ENCODE measurements around the gene KRT13. TPM values are rescaled to one million over a fixed set of nuclear protein-coding genes. Genes with fewer than 3 reads are reported as not detected.
A peak's percentile ranks its signal among the peaks of the same experiment; 100 is the strongest.

The KRT13 gene
- total RNA-seq, 1 donor from 2014 or later: not detected

DNA sequence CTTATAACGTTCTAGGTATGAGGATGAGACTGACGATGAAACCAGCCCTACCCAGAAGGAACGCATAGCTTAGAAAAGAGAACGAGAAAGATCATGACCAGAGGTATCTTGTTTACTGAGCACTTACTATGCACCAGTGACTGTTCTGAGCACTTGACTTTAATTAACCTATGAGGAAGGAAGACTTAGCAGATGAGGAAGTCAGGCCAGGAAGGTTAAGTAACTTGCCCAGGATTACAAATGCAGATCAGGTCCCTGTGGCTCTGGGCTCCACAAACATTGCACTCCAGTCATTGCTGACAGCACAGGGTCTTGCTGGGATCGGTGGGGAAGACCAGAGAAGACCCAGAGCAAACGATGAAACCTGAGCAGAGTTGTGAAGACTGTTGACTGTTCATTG, 7.1 kb downstream of the KRT13 start:
- no peak for DNase-seq (ENCODE audit: low read depth, low spot score)

GRCh38 chr17:41496803-41497484, 8.5 kb downstream of the KRT13 start:
- peak; percentile 61 for DNase-seq (ENCODE audit: low read depth, low spot score)

DNA sequence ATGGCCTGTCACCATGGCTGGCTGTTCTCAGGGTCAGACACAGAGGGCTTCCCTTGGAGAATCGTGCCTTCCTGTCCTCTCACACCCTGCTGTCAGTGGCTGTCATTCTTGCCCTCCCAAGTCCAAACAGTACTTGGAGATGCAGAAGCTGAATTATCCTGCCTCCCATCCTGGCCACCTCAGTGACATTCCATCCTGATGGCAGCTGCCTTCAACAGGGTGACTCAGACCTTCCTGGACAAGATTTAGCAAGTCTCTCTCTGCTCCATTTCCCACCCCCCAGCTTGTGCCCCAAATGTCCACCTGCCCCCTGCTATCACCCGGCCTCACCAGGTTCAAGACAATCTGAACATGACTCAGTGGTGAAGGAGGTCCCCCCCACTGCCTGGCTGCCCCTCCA, 10.9 kb downstream of the KRT13 start:
- DNase-seq (ENCODE audit: low read depth, low spot score): no peak

DNA sequence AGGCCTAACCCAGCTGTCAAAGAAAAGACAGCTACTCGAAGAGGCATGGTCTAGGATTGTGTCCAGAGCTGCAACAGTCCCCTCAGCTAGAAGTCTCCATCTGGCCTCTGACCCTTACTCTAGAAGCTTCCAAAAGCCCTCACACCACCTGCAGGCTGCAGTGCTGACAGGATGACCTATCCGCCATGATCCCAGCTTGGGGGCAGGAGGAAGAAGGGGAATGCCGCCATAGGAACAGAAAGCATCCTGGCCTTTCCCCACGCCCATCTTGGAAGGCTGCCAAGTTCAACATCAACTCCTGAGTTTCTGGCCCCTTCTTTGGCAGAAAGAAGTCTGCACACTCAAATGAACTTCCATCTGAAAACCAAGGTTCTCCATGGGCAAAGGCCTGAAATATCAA, 12.6 kb downstream of the KRT13 start:
- DNase-seq (ENCODE audit: low read depth, low spot score): peak; percentile 69

GRCh38 chr17:41492351-41492750, 13.1 kb downstream of the KRT13 start:
- peak; percentile 7 for DNase-seq (ENCODE audit: low read depth, low spot score)

- no peak for DNase-seq (ENCODE audit: low read depth, low spot score)
These were observed 13.9 kb downstream of the KRT13 start for GRCh38 chr17:41491476-41491875.

DNA sequence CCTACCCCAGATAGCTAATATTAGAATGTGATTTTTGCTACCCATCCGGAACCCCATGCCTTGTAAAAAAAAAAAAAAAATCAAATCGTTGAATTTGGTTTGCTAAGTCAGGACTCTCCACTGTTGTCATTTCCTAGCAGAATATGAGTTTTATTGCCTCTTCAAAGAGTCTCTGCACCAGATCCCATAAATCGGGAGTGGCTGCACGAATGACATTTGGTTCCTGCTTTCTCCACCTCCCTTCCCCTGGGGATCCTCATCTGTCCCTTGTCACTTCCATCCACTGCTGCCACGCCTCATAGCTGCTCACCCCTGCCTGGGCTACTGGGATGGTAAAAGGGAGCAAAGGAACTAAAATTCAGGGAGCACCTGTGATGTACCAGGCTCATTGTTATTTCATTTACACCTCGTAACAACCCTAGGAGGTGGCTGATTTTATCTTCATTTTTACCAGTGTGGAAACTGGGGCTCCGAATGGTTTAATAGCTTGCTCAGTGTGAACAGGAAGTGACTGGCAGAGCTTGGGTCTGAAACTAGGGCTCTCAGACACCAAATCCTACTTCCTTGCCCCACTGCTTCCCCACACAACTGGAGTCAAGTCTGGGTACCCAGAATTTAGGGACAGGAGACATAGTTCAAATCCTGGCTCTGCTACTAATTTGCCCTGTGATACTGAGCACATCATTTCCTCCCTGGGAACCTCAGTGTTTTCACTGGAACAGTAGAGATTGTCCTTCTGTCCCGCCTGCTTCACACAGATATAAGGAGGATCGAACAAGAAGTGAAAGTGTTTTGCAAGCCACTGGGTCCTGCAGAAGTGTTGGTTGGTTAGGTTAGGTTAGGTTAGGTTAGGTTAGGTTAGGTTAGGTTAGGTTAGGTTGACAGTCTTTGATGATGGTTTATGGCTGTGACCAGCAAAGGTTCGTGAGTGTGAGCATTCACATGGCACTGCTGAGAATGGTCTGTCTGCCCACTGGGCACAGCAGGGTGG, 15.1 kb downstream of the KRT13 start:
- no peak for DNase-seq (ENCODE audit: low read depth, low spot score)

- no peak for DNase-seq (ENCODE audit: low read depth, low spot score)
These were observed 15.9 kb downstream of the KRT13 start, which contains the start of gene KRT36 for GRCh38 chr17:41489531-41489930. Gene KRT36 (minus strand): TSS chr17:41489910. CDS start chr17:41489864, 46 bp downstream.

GRCh38 chr17:41486809-41487530, 18.4 kb downstream of the KRT13 start:
- DNase-seq (ENCODE audit: low read depth, low spot score): no peak

DNA sequence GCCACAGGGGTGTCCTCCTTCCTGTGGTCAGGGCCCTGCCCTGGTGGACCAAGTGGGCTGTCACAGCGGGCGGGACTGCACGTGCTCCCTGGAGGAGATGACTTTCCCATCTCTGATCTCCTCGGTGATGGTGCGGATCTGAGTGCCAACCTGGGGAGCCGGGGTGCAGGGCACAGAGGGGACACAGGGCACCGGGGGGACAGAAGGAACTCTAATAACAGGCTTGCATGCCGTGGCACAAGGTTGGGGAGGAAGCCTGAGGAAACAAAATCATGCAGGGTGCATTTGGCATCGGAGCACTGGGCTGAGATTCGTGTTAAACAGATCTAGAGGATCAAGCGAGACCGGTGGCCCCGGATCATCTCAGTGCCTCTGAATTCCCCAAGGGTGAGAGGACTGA, 19.1 kb downstream of the KRT13 start:
- DNase-seq (ENCODE audit: low read depth, low spot score): no peak

GRCh38 chr17:41484920-41485904, 20.2 kb downstream of the KRT13 start:
- DNase-seq (ENCODE audit: low read depth, low spot score): no peak

- DNase-seq (ENCODE audit: low read depth, low spot score): no peak
These were observed 21.2 kb downstream of the KRT13 start for GRCh38 chr17:41483991-41484826.

- DNase-seq (ENCODE audit: low read depth, low spot score): no peak
These were observed 21.9 kb downstream of the KRT13 start for GRCh38 chr17:41483531-41483930.

DNA sequence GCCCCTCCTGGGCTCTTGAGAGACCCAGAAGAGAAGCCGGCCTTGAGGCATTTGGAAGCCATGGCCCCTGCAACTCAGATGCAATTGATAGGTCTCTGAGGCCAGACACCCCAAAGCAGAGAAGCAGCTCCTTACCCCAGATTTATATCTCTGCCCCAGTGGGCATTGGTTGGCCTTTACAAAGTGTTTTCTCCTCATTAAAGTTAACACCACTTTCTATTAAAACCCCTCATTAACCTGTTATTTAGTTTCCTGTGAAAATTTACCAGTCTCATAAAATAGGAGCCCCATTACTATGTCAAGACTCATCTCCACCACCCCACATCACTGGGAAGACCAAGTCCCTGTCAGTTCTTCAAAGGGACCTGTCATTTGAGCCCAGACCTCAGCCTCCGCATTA, 24.4 kb downstream of the KRT13 start, which contains the start of gene KRT35:
KRT35 (minus strand) TSS at position 116 of the 400 bp plus-strand sequence; CDS start at position 62, 54 bp downstream.
- DNase-seq (ENCODE audit: low read depth, low spot score): no peak

DNA sequence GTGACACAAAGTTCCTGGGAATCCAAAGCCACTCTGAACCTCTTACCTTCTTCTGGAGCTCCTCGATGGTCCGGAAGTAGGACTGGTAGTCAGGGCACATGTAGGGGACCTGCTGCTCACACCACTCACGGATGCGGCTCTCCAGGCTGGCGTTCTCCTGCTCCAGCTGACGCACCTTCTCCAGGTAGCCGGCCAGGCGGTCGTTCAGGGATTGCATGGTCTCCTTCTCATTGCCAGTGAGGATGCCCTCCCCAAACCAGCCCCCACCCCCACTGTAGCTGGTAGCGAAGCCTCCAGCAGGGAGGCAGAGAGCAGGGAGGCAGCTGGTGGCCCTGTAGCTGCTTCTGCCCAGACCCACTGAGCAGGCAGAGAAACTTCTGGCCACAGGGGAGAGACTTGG, 24.8 kb downstream of the KRT13 start:
- no peak for DNase-seq (ENCODE audit: low read depth, low spot score)

GRCh38 chr17:41480136-41480535, 25.3 kb downstream of the KRT13 start:
- no peak for DNase-seq (ENCODE audit: low read depth, low spot score)

GRCh38 chr17:41478237-41478636, 27.2 kb downstream of the KRT13 start:
- DNase-seq (ENCODE audit: low read depth, low spot score): no peak

GRCh38 chr17:41476866-41477815, 28.3 kb downstream of the KRT13 start:
- no peak for DNase-seq (ENCODE audit: low read depth, low spot score)

Data from pulmonary artery endothelial cell (primary cell).